Activated CD4-positive, alpha-beta memory T cell treated with anti-CD3 and anti-CD28 coated beads for 36 hours (primary cell): ENCODE measurements around the gene OR51A7. TPM values are rescaled to one million over a fixed set of nuclear protein-coding genes. Genes with fewer than 3 reads are reported as not detected.

Source experiments
- total RNA-seq, 2 experiments: library from RNA; stranded (reverse); gene quantifications; one replicate each; pipeline ENCODE4 v1.2.3, GENCODE V29; 2021

The OR51A7 gene
- total RNA-seq, 2 experiments from 2014 or later: not detected

Other genes with a start within 250 kb of the OR51A7 start
- not detected for gene OR51E2, start 205.9 kb upstream of the OR51A7 start, total RNA-seq
- gene MMP26, start 199.0 kb upstream of the OR51A7 start, total RNA-seq: not detected
- gene OR51F1, start 133.8 kb upstream of the OR51A7 start, total RNA-seq: not detected
- not detected for gene OR52R1, start 99.4 kb upstream of the OR51A7 start, total RNA-seq
- not detected for gene OR51F2, start 82.5 kb upstream of the OR51A7 start, total RNA-seq
- gene OR51S1, start 54.6 kb upstream of the OR51A7 start, total RNA-seq: not detected
- not detected for gene OR51T1, start 21.9 kb upstream of the OR51A7 start, total RNA-seq
- gene OR51G2, start 15.6 kb downstream of the OR51A7 start, total RNA-seq: not detected
- gene OR51G1, start 20.6 kb downstream of the OR51A7 start, total RNA-seq: not detected
- gene OR51A4, start 43.8 kb downstream of the OR51A7 start, total RNA-seq: not detected
- not detected for gene OR51A2, start 51.9 kb downstream of the OR51A7 start, total RNA-seq
- not detected for gene OR51L1, start 91.1 kb downstream of the OR51A7 start, total RNA-seq
- not detected for gene OR52J3, start 142.7 kb downstream of the OR51A7 start, total RNA-seq
- not detected for gene OR52E2, start 155.8 kb downstream of the OR51A7 start, total RNA-seq
- not detected for gene OR52E1, start 165.8 kb downstream of the OR51A7 start, total RNA-seq
- not detected for gene OR52A5, start 234.6 kb downstream of the OR51A7 start, total RNA-seq